ENCODE data around the gene HEBP1.

The HEBP1 gene

DNA sequence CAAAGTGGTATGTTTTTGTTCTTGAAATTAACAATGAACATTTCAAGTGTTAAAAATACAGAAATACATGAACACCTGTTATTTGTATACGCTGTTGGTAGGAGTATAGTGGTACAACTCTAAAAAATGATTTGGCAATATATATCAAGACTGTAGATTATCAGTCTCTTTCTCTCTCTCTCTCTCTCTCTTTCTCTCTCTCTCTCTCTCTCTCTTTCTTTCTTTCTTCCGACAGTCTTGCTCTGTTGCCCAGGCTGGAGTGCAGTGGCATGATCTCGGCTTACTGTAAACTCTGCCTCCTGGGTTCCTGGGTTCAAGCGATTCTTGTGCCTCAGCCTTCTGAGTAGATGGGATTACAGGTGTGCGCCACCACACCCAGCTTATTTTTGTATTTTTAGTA lies 12.6 kb downstream of the HEBP1 start:
- DNase-seq: no peak

GRCh38 chr12:12986775-12987331 lies 13.2 kb downstream of the HEBP1 start:
- no peak for DNase-seq

DNA sequence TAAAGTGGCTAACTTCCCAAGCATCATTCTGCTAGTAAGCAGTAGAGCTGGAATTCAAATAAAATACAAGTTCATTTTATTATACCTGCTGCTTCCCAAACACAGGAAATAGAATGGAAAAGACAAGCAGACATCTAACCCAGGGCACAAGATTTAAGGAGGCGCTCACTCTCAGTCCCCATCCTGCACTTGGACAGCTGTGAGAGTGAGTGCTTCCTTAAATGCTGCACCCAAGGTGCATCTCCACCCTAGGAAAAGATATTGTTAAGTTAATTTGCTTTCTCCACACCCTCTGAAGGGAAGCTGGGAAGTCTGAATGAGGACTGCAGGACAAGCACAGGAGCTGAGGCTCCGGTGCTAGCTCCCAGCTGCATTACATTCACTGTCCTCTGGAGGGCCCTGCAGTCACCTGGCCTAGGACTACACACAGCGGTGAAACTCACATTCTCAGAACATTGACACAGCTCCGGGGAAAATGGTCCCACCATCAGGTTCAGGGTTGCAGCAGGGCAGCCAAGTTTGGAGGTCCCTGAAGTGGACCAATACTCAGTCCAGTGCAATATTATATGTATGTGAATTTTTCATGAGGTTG lies 14.2 kb downstream of the HEBP1 start:
- no peak for DNase-seq

DNA sequence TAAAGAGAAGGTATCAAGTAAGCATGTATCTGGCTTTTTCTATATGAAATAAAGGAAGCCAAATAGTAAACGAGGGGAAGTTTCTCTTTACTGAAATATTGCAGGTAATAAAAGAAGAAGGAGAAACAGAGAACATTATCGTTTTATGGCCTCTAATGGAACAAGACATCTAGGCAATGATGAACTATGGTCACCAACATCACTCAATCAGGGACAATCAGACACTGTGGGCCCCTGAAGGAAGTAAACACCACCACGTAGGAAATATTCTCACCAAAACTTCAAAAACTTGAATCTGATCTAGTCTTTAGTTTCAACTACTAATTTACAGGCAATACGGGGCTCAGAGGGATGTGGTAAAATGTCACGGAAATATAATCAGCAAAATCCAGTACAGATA lies 15.9 kb downstream of the HEBP1 start:
- no peak for DNase-seq

DNA sequence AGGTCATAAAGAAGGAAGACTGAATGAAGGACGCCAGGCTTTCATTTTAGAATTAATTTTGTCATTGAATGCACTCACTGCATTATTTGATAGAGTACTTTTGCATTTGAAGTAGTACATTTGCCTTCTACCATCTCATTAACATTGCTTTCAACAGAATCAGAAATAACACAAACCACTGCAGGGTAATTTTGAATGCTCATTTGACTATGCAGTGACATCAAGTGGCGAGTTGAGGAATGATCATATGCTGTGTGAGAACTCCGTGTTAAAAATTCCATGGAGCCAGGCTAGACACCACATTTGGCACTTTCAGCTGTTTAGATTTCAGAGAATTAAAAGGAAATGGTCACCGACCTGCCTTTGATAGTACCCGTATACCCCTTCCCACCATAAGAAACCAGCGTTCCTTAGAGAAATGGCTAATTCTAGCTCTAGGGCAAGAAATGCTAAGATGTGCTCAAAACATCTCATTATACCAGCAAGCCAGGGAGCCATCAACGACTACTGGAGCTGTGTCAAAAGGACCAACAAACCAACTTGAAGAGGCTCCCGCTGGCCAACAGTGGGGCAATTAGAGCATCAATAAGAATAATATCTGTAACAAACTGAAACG lies 16.5 kb downstream of the HEBP1 start:
- no peak for DNase-seq

GRCh38 chr12:12982331-12982730 lies 17.7 kb downstream of the HEBP1 start:
- no peak for DNase-seq

DNA sequence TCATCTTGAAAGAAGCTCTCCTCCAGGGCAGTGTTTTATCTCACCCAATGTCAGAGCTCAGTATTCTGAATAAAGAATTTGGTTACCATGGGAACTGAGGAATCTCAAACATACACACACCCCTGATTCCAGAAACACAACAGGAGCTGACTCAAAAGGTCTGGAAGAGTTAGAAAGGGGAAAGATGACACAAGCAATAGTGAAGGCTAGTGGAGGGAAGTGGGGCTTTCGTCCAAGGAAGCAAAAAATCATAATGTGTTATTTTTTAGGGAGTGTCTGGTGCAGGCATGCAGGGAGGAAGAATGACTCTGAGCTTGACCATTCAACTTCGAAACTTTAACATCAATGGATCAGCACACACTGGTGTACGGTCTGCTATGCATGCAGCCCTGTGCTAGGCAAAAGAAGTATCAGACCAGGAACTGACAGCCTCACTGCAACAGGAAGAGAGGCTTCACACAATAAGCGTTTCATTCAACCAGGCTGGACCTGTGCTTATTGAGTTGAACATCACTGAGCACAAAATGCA lies 20.3 kb downstream of the HEBP1 start:
- DNase-seq: no peak

- no peak for DNase-seq
Observed at GRCh38 chr12:12979126-12979525, 20.9 kb downstream of the HEBP1 start.

GRCh38 chr12:12977231-12977630 lies 22.8 kb downstream of the HEBP1 start:
- DNase-seq: no peak

- no peak for DNase-seq
Observed at GRCh38 chr12:12976366-12976765, 23.7 kb downstream of the HEBP1 start.

DNA sequence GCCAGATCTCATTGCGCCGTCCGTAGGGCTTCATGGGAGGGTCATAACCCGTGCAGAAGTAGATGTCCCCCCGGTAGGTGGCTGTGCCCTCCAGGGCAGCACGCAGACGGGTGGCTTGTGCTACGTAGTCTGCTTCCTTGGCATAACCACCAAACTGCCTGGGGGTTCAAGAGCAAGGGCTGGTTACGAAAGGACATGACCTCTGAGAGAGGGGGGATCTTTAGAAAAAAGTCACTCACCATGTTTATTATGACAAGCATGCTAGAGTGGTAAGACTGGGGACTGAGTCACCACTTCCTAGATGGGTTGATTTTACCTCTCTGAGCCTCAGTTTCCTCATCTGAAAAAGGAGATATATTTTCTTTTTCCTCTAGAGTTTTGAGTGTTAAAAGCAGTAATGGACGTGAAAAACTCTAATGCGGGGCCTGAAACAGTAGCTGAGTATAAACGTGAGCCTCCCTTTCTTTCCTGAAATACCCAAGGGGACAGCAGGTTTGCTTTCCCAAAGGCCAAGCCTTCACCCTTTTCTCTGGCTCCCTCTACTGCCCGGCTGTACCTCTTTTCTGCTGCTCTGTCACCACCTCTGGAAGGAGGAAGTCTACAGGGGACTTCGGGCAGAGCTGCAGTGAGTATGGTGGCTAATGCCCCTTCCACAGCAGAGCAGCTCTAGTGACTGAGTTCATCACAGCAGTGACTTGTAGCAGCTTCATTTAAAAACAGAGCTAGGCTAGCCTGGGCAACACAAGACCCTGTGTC lies 24.6 kb downstream of the HEBP1 start:
- DNase-seq: no peak

- DNase-seq: no peak
Observed at GRCh38 chr12:12974211-12974610, 25.9 kb downstream of the HEBP1 start.

- no peak for DNase-seq
Observed at GRCh38 chr12:12973019-12973418, 27.0 kb downstream of the HEBP1 start.

GRCh38 chr12:12965836-12966235 lies 34.2 kb downstream of the HEBP1 start:
- DNase-seq: no peak

- no peak for DNase-seq
Observed at GRCh38 chr12:12964255-12964654, 35.8 kb downstream of the HEBP1 start.

DNA sequence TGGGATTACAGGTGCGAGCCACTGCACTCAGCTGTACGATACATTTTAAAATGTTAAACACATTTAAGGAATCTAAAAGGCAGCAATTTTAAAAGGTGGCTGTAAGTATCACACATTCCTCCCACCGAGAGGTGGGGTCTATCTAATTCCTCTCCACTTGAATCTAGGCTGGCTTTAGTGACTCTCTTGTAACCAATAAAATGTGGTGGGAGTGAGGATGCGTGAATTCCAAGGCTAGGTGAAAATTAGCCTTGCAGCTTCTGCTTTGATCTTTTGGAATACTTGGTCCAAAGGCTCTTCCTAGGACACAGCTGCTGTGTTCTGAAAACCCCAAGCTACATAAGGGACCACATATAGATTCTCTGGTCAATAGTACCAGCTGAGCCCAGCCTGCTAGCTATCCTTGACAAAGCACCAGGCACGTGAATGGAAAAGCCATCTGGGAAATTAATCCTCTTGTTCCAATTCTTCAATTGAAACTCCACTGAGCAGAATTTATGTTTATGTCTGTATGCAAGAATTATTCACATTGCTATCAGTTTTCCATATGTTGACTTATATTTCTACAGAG lies 39.3 kb downstream of the HEBP1 start:
- DNase-seq: no peak

- no peak for DNase-seq
Observed at GRCh38 chr12:12958886-12959285, 41.2 kb downstream of the HEBP1 start.

DNA sequence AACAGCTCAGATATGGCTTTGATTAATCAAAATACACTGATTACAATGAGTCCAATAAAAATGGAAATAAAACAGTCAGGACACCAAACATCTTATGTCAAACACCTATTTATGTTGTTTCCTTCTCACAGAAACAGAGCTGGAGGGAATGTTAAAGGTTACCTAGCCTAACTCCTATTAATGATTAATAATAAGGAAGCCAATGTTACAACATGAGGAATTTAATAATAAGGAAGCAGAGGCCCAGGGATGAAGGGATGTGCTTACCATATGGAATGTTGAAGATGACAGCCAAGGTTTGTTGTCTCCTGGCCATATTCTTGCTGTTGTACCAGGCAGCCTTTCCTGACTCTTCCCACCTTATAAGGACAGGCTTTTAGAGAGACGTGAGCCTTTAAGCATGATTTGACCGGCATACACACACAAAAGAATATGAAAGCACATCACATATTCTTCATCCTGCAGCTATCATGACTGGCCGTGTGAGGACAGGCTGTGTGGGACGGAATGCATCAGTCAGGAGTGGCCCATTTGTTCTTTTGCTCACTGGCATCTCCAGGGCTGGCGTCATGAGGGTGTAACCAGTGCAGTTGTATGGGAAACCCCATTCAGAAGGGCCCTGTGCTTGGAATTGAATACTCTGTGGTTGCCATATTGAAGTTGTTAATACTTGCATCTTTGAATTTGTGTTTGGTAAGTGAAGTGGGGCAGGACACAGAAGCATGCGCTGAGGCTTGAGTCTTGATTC lies 45.0 kb downstream of the HEBP1 start:
- DNase-seq: no peak

GRCh38 chr12:12954356-12954755 lies 45.7 kb downstream of the HEBP1 start:
- no peak for DNase-seq

DNA sequence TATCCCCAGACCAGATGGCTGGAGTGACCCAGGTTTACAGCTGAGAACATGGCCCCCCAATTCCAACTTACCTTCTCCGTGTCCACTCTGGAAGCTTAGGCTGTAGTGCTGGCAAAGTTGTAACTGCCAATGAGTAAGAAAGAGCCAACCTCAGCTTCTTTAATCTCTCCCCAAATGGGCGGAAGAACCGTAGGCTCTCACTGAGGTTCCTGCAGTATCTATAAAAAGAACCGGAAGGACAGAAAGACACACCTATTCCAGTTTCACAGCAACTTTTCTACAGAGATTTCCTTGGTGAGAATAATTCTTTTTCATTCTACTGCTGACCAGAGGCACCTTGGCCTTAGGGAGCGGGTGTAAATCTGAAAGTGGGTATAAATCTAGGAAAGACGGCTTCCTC lies 48.0 kb downstream of the HEBP1 start, which contains the start of gene GPRC5D:
Gene GPRC5D (minus strand): TSS at position 135 of the 400 bp plus-strand sequence. CDS start 1,786 bp downstream, outside the sequence.
- DNase-seq: no peak

DNA sequence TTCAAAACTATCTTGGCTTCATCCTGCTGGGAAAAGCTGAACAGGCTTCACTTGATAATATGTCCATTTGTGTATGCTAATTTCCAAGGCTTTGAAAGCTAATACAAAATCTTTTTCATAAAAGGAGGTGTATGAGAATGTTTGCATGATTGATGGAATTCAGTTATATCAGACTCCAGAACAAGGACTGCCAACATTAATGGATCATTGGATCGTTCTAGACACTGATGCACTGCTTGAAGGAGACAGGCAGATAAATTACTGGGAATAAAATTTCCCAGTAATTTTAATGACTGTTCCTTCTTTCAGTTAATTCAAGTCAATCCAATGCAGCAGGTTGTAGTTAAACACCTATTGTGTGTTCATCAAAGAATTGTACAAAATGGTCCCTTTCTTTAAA lies 48.6 kb downstream of the HEBP1 start:
- DNase-seq: no peak

DNA sequence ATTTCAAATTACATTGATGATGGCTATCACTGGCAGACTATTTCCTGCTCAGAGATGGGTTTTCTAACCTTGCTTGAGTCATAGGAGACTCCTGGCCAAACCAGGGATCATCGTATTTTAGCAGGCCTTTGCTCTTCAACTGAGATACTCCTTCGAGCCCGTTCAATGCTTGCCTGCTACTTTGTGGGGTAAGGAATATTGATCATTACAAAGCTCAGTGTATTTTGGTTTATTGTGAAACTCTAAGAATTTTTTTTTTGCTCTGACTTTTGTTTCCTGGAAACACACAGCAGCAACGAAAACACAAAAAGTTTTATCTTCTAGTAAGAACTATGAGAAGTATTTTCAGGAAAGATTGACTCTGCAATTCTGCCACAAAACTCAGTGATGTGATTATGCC lies 52.2 kb downstream of the HEBP1 start:
- DNase-seq: no peak
